GM12891 (cell line): ENCODE measurements around the gene ZNF74.
"Not testable (repeated sequence)": the region's sequence is repeated elsewhere in the genome, so short reads cannot be mapped to it uniquely, and the experiment has no call there.

ENCODE experiments used
- POLR2A ChIP-seq: IDR thresholded peaks from 2 replicates; pipeline ENCODE4 v1.6.1; 2011; ENCODE audit warnings: low read depth, low read length, control low read depth
- POLR2AphosphoS5 ChIP-seq: IDR thresholded peaks from 2 replicates; pipeline ENCODE4 v1.6.1; 2011; ENCODE audit warnings: low read depth, low read length, control low read depth
- POU2F2 ChIP-seq: IDR thresholded peaks from 2 replicates; pipeline ENCODE4 v1.6.1; 2011; ENCODE audit warnings: low read depth, mild to moderate bottlenecking, control low read depth, low read length, moderate library complexity
- TAF1 ChIP-seq: IDR thresholded peaks from 2 replicates; pipeline ENCODE4 v1.6.1; 2011; ENCODE audit warnings: low read depth, low read length, control low read depth

DNA sequence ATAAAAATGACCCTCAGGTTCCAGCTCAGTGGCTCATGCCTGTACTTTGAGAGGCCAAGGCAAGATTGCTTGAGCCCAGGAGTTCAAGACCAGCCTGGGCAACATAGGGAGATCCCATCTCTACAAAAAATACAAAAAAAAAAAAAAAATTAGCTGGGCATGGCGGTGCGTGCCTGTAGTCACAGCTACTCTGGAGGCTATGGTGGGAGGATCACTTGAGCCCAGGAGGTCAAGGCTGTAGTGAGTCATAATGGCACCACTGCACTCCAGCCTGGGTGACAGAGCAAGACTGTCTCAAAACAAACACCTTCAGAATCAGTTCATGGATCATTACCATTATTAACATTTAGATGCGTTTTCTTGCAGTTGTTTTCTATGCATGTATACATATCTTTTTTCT is 15.4 kb downstream of the ZNF74 start:
- not testable (repeated sequence) for TF ChIP-seq POLR2A, TAF1, POLR2AphosphoS5, POU2F2
